Adrenal gland (tissue), 5 donors: ENCODE measurements around the gene RANBP10.

Experiments
- CTCF ChIP-seq, 6 experiments: fragments of 450-650 bp in 4 of 6; fragments of 200-600 bp in 2 of 6; sonication (generic) in 1 of 6; IDR thresholded peaks; 1 replicate in 5 of 6; 2 replicates in 1 of 6; pipeline versions ENCODE4 v1.5.1 to v1.8.0; 2016 to 2021; ENCODE audit warnings: antibody characterized with exemption in 6 of 6, mild to moderate bottlenecking in 2 of 6, moderate library complexity in 1 of 6
- POLR2A ChIP-seq, 2 donors: fragments of 450-650 bp; IDR thresholded peaks; one replicate each; pipeline ENCODE4 v1.6.1; 2017; ENCODE audit warnings: antibody characterized with exemption in 2 of 2, mild to moderate bottlenecking in 2 of 2, moderate library complexity in 1 of 2
- donor health status: DM: no; HTN: no; CAD: no.

- no peak for TF ChIP-seq CTCF (IDR thresholded peaks at IDR 0.05)
- TF ChIP-seq POLR2A (IDR thresholded peaks at IDR 0.05) = no peak
These were observed 47.4 kb downstream of the RANBP10 start for GRCh38 chr16:67758966-67759365.
